ENCODE results near the gene CCT7.
A peak's percentile ranks its signal among the peaks of the same experiment; 100 is the strongest.

The CCT7 gene

GRCh38 chr2:73214120-73215035, 19.7 kb upstream of the CCT7 start, which contains the start of gene SMYD5 (continued):
- TF ChIP-seq ZNF785 (tag by site-specific recombination; IDR thresholded peaks at IDR 0.05) = peak; percentile 89
- TF ChIP-seq ZNF2 (tag by site-specific recombination; IDR thresholded peaks at IDR 0.05) = 0 out of 2 replicates have a peak, but pooled peaks have one; percentile 17
- no peak for TF ChIP-seq ZNF510 (tag by site-specific recombination; IDR thresholded peaks at IDR 0.05; ENCODE audit: insufficient replicate concordance)
- TF ChIP-seq GLIS1 (tag by site-specific recombination; IDR thresholded peaks at IDR 0.05) = peak; percentile 78
- TF ChIP-seq ZXDB (tag by site-specific recombination; IDR thresholded peaks at IDR 0.05) = peak; percentile 100
- peak; percentile 95 for TF ChIP-seq KLF7 (tag by site-specific recombination; IDR thresholded peaks at IDR 0.05; ENCODE audit: borderline replicate concordance)
- 0 out of 2 replicates have a peak, but pooled peaks have one; percentile 29 for TF ChIP-seq GLIS2 (tag by site-specific recombination; IDR thresholded peaks at IDR 0.05)
- TF ChIP-seq ZNF529 (tag by site-specific recombination; IDR thresholded peaks at IDR 0.05; ENCODE audit: insufficient replicate concordance) = no peak
- TF ChIP-seq PATZ1 (tag by site-specific recombination; IDR thresholded peaks at IDR 0.05) = peak; percentile 48; the same call in 1 of the 2 replicates
- 0 out of 2 replicates have a peak, but pooled peaks have one; percentile 17 for TF ChIP-seq ZNF660 (tag by site-specific recombination; IDR thresholded peaks at IDR 0.05)
- TF ChIP-seq PRDM10 (tag by site-specific recombination; IDR thresholded peaks at IDR 0.05) = peak; percentile 54
- TF ChIP-seq ZNF777 (tag by site-specific recombination; IDR thresholded peaks at IDR 0.05; ENCODE audit: borderline replicate concordance) = peak; percentile 53; the same call in 1 of the 2 replicates
- peak; percentile 35; the same call in 1 of the 2 replicates for TF ChIP-seq ZBTB48 (tag by site-specific recombination; IDR thresholded peaks at IDR 0.05)
- no peak for TF ChIP-seq ZSCAN5A (tag by site-specific recombination; IDR thresholded peaks at IDR 0.05)
- TF ChIP-seq ZNF639 (tag by site-specific recombination; IDR thresholded peaks at IDR 0.05) = peak; percentile 59; the same call in 1 of the 2 replicates
- peak; percentile 75 for TF ChIP-seq ZBTB8A (tag by site-specific recombination; IDR thresholded peaks at IDR 0.05)
- TF ChIP-seq ZNF394 (tag by site-specific recombination; IDR thresholded peaks at IDR 0.05; ENCODE audit: borderline replicate concordance) = 0 out of 2 replicates have a peak, but pooled peaks have one; percentile 37
- 0 out of 2 replicates have a peak, but pooled peaks have one; percentile 53 for TF ChIP-seq ZNF324 (tag by site-specific recombination; IDR thresholded peaks at IDR 0.05)
- TF ChIP-seq ZFP37 (tag by site-specific recombination; IDR thresholded peaks at IDR 0.05) = peak; percentile 60; the same call in 1 of the 2 replicates
- TF ChIP-seq KLF10 (tag by site-specific recombination; IDR thresholded peaks at IDR 0.05) = peak; percentile 96
- TF ChIP-seq SP2 (tag by site-specific recombination; IDR thresholded peaks at IDR 0.05) = peak; percentile 66
- TF ChIP-seq ZNF335 (tag by site-specific recombination; conservative IDR thresholded peaks at IDR 0.05) = peak; percentile 91
- peak; percentile 92 for TF ChIP-seq ZFHX2 (tag by site-specific recombination; conservative IDR thresholded peaks at IDR 0.05)
- TF ChIP-seq EGR2 (tag by site-specific recombination; IDR thresholded peaks at IDR 0.05; ENCODE audit: low read depth) = peak; percentile 84
- TF ChIP-seq ZNF239 (tag by site-specific recombination; IDR thresholded peaks at IDR 0.05) = no peak
- no peak for TF ChIP-seq BCL11A (tag by site-specific recombination; IDR thresholded peaks at IDR 0.05; ENCODE audit: low read depth)
- TF ChIP-seq YY2 (tag by site-specific recombination; IDR thresholded peaks at IDR 0.05) = peak; percentile 94
- TF ChIP-seq ZNF596 (tag by site-specific recombination; IDR thresholded peaks at IDR 0.05) = no peak
- peak; percentile 55; the same call in 1 of the 2 replicates for TF ChIP-seq ZNF692 (tag by site-specific recombination; IDR thresholded peaks at IDR 0.05)

All from HEK293 (cell line).